Right cardiac atrium (tissue), 5 donors: ENCODE data around the gene DPH7. TPM values are rescaled to one million over a fixed set of nuclear protein-coding genes. Genes with fewer than 3 reads are reported as not detected.
"Not testable (repeated sequence)": the region's sequence is repeated elsewhere in the genome, so short reads cannot be mapped to it uniquely, and the experiment has no call there.

ENCODE experiments used
- ATAC-seq, 2 donors: fragments of 200-7000 bp; cut with Tn5 transposase; one replicate each; pipeline versions ENCODE4 v1.8.0 to v1.9.1; 2020; ENCODE audit warnings: moderate library complexity in 2 of 2, mild to moderate bottlenecking in 1 of 2
- DNase-seq, 3 donors: peaks; one replicate each; pipeline ENCODE4 v3.0.0-alpha.2; 2020
- H3K27ac ChIP-seq: one replicate; pipeline ENCODE4 v1.5.1; 2013; ENCODE audit warnings: mild to moderate bottlenecking, low read length, control low read depth, moderate library complexity
- H3K27me3 ChIP-seq: one replicate; pipeline ENCODE4 v1.6.1; 2013; ENCODE audit not compliant: control insufficient read depth, insufficient read depth
- H3K4me1 ChIP-seq: one replicate; pipeline ENCODE4 v1.6.1; 2013; ENCODE audit warnings: low read length; ENCODE audit not compliant: control insufficient read depth, insufficient read depth
- H3K4me3 ChIP-seq: one replicate; pipeline ENCODE4 v1.5.1; 2013; ENCODE audit warnings: low read length, control low read depth
- H3K9me3 ChIP-seq: one replicate; pipeline ENCODE4 v1.6.1; 2013; ENCODE audit warnings: low read length; ENCODE audit not compliant: control insufficient read depth
- WGBS: extraction: QIAGEN DNeasy Blood & Tissue Kit; methylation state at CpG from one replicate; pipeline ENCODE4 v1.1.7; 2013; 5-methylcytosine and 5-hydroxymethylcytosine counted together
- intact Hi-C, 4 donors: fragments of 100-400 bp; cut with DNase I; formaldehyde crosslinking; loops; one replicate each; pipeline versions ENCODE4 v1.11.0 to v1.14.0; 2022 to 2023
- long read RNA-seq, 4 donors: library from polyadenylated mRNA; unstranded; transcript quantifications; one replicate each; pipeline ENCODE4 v2.0.0, GENCODE V29; 2020 to 2021
- polyA plus RNA-seq: library from polyadenylated mRNA; stranded (reverse); fragments of 200-250 nt; gene quantifications from one replicate; pipeline ENCODE4 v1.2.3, GENCODE V29; 2013
- total RNA-seq, 4 donors: library from RNA; stranded (reverse); fragmentation: NEBNext Ultra II Directional; extraction: Animal tissue kit (Norgen Biotek cat#: 25700); gene quantifications; one replicate each; pipeline ENCODE4 v1.2.1, GENCODE V29; 2021
- donor health status: healthy with polysubstance abuse.
- donor health status: DM: no; HTN: yes; CAD: no.
- donor health status: DM: no; HTN: no; CAD: no.
- donor health status: DM: no; HTN: yes; CAD: no; lungs with severe emphysema.
- donor health status: DM: yes; HTN: yes; CAD: no.

Gene DPH7
- total RNA-seq, result 10 to 100 TPM; 17.8 to 28.1 (median 21.1) TPM
- 20.5 TPM for polyA plus RNA-seq
- long read RNA-seq, donor 1, transcript DPH7-201 (9 exons, 1,847 nt), result major isoform, 13 of 57 reads
- long read RNA-seq, donor 1, partial matches to known transcripts, result 4 of 57 reads
- long read RNA-seq, donor 1, other reads (novel, unspliced or antisense), result 39 of 57 reads
- long read RNA-seq, donor 2, transcript DPH7-201 (9 exons, 1,847 nt), result major isoform, 5 of 34 reads
- long read RNA-seq, donor 2, partial matches to known transcripts, result 0 of 34 reads
- long read RNA-seq, donor 2, other reads (novel, unspliced or antisense), result 29 of 34 reads
- long read RNA-seq, donor 3, transcript DPH7-201 (9 exons, 1,847 nt), result major isoform, 18 of 118 reads
- long read RNA-seq, donor 3, partial matches to known transcripts, result 4 of 118 reads
- long read RNA-seq, donor 3, other reads (novel, unspliced or antisense), result 95 of 118 reads
- long read RNA-seq, donor 4, partial matches to known transcripts, result 2 of 41 reads
- long read RNA-seq, donor 4, other reads (novel, unspliced or antisense), result 35 of 41 reads

GRCh38 chr9:137578518-137579258, at the start of gene DPH7:
TSS of gene DPH7 (minus strand) at chr9:137578925. CDS start at chr9:137578777, 148 bp downstream.
- intact Hi-C loops, result no loop called here

GRCh38 chr9:137627406-137627805, 48.7 kb upstream of the DPH7 start:
- 98% methylated on average over 14 of the region's 14 CpGs for WGBS
- ATAC-seq, H3K9me3 ChIP-seq, intact Hi-C loops, H3K27ac ChIP-seq, H3K4me3 ChIP-seq, H3K4me1 ChIP-seq, H3K27me3 ChIP-seq: not testable (repeated sequence)
- DNase-seq, result peak in 1 of 3 donors; percentile 2

More at GRCh38 chr9:137578518-137579258, at the start of gene DPH7:
- ATAC-seq (peak; percentile 95 to 96), DNase-seq (peak; percentile 97 to 99 (median 99))
- Histone ChIP-seq H3K27ac (peak within 1 kb of the TSS; percentile 27), H3K4me3 (peak within 1 kb of the TSS; percentile 59), H3K9me3 (no peaks in the 10 kb centered on the region), H3K27me3 (no peaks in the 10 kb centered on the region), H3K4me1 (peaks cover 5% of the 10 kb centered on the region)
- 2% methylated on average over 82 of the region's 82 CpGs for WGBS

GRCh38 chr9:137626464-137626863, 47.7 kb upstream of the DPH7 start:
- no peak for ATAC-seq
- WGBS, result 73% methylated on average over 4 of the region's 4 CpGs

GRCh38 chr9:137622211-137622610, 43.5 kb upstream of the DPH7 start:
- ATAC-seq, intact Hi-C loops, DNase-seq, H3K4me3 ChIP-seq, H3K27me3 ChIP-seq, H3K27ac ChIP-seq, H3K9me3 ChIP-seq: not testable (repeated sequence)
- peaks cover 12% of the 10 kb centered on the region for H3K4me1 ChIP-seq
- WGBS, result 89% methylated on average over 8 of the region's 8 CpGs

More at GRCh38 chr9:137626464-137626863, 47.7 kb upstream of the DPH7 start:
- no peaks in the 10 kb centered on the region for H3K9me3 ChIP-seq
- intact Hi-C loops, result no loop called here
- H3K27ac ChIP-seq, result no peak overlapping the region
- H3K27me3 ChIP-seq, result no peaks in the 10 kb centered on the region
- no peak for DNase-seq
- peaks cover 4% of the 10 kb centered on the region for H3K4me1 ChIP-seq
- no peak overlapping the region for H3K4me3 ChIP-seq

DNA sequence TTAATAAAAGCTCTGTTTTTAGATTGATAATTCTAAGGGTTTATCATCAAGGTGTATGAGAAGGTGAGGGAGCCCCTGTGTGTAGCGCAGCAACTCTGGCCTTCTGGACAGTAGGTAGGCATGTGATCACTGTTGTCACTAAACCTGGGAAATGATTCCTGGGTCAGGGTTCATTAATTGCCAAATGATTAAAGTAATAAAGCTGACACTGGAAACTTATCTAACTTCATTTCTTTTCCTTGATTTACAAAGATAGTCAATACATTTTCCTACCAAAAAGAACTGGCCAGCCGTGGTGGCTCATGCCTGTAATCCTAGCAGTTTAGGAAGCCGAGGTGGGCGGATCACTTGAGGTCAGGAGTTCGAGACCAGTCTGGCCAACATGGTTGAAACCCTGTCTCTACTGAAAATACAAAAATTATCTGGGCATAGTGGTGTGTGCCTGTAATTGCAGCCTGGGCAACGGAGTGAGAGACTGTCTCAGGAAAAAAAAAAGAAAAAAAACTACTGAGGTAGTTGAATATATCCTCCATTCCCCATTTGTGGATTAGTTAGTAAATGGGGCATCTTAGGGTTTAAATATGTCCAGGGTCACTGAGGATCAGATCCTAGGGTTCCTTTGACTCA, 42.5 kb upstream of the DPH7 start:
- Histone ChIP-seq H3K9me3 (no peaks in the 10 kb centered on the region), H3K4me1 (peaks cover 12% of the 10 kb centered on the region), H3K4me3 (no peak overlapping the region)

DNA sequence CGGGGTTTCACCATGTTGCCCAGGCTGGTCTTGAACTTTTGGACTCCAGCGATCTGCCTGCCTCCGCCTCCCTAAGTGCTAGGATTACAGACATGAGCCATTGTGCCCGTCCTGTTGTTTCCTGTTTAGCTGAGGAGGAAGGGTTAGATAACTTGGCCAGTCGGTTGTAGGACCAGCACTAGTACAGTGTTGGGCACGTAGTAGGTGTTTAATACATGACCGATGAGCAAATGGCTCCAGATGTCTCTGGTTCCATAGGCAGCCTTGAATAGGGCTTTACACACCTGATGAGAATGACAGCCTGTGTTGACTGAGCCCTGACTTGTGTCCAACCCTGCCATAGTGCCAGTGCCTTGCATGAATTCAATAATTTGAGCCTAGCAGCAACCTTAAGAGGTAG, 41.9 kb upstream of the DPH7 start:
- H3K4me1 ChIP-seq, result peaks cover 12% of the 10 kb centered on the region
- intact Hi-C loops, result no loop called here
- no peaks in the 10 kb centered on the region for H3K27me3 ChIP-seq
- H3K4me3 ChIP-seq, result no peak overlapping the region
- no peaks in the 10 kb centered on the region for H3K9me3 ChIP-seq
- ATAC-seq (no peak), DNase-seq (no peak)
- 74% methylated on average over 7 of the region's 7 CpGs for WGBS
- H3K27ac ChIP-seq, result no peak overlapping the region

More for the DNA sequence above, 42.5 kb upstream of the DPH7 start:
- DNase-seq, result no peak
- Histone ChIP-seq H3K27me3 (no peaks in the 10 kb centered on the region), H3K27ac (no peak overlapping the region)
- intact Hi-C loops, result no loop called here
- no peak for ATAC-seq
- WGBS, result 54% methylated on average over 6 of the region's 6 CpGs

- Histone ChIP-seq H3K4me3 (peak overlapping the region; percentile 99), H3K9me3 (no peaks in the 10 kb centered on the region), H3K27me3 (no peaks in the 10 kb centered on the region), H3K4me1 (peaks cover 12% of the 10 kb centered on the region), H3K27ac (no peak overlapping the region)
- 58% methylated on average over 4 of the region's 4 CpGs for WGBS
- ATAC-seq, result no peak
- DNase-seq, result no peak
- intact Hi-C loops, result no loop called here
Measured at GRCh38 chr9:137620048-137620405, 41.3 kb upstream of the DPH7 start.

DNA sequence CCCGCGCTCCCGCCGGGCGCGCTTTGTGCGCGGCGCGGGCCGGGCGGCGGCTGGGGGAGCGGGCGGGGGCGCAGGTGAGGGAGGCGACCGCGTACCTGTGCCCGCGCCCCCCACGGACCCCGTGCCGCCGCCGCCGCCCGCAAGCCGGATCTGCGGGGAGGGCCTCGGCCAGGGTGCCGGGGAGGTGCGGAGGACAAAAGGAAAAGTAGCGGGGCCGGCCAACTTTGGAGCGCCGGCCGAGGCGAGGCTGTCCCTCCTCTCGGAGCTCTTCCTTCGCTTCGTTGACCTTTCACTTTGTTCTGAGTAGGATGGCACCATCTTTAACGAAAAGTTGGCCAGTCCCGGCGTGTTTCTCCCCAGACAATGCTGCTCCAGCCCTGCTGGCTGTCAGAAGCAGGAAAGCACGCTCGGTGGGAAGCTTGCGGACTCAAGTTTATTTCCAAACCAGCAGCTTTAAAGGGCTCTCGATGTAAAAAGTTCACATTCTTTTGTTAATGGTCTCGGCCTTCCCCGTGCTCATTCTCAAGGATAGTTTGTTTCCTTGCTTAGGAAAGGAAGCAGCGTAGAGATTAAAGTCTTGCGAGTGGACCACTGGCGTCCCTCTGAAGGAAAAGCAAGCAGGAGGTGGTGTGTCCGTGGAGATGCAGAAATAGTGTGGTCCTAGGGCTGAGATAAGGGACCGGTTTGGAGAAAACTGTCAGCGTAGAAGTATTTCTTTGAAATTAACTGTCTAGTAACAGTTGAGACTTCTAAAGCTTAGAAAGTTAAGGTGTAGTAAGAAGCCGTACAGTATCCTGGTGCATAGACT, 40.7 kb upstream of the DPH7 start:
- Histone ChIP-seq H3K27ac (peak overlapping the region; percentile 93), H3K4me1 (peaks cover 12% of the 10 kb centered on the region), H3K4me3 (peak overlapping the region; percentile 99), H3K27me3 (no peaks in the 10 kb centered on the region), H3K9me3 (no peaks in the 10 kb centered on the region)
- peak in 1 of 2 donors; percentile 3 for ATAC-seq
- intact Hi-C loops, result no loop called here
- under 1% methylated on average over 56 of the region's 58 CpGs for WGBS
- peak; percentile 46 to 75 (median 67) for DNase-seq

GRCh38 chr9:137618105-137619067, 39.7 kb upstream of the DPH7 start, which contains the start of gene EHMT1:
TSS of gene EHMT1 (plus strand) at chr9:137619005. CDS start at chr9:137619029, 24 bp downstream.
- no peaks in the 10 kb centered on the region for H3K9me3 ChIP-seq
- H3K4me3 ChIP-seq, result peak within 1 kb of the TSS; percentile 99
- WGBS, result under 1% methylated on average over 94 of the region's 94 CpGs
- H3K4me1 ChIP-seq, result peaks cover 12% of the 10 kb centered on the region
- H3K27me3 ChIP-seq, result no peaks in the 10 kb centered on the region
- intact Hi-C loops, result no loop called here
- peak within 1 kb of the TSS; percentile 93 for H3K27ac ChIP-seq
- peak; percentile 78 to 85 for ATAC-seq
- DNase-seq, result peak; percentile 86 to 96 (median 94)
